ENCODE results near the gene PTCH1. TPM values are rescaled to one million over a fixed set of nuclear protein-coding genes. Genes with fewer than 3 reads are reported as not detected.

The PTCH1 gene
- total and polyA plus RNA-seq, 10 of the 15 experiments (the other 5 are each of a cell fraction or from before 2014, with no cell fraction given), result 0.16 to 6.1 (median 2.6) TPM

DNA sequence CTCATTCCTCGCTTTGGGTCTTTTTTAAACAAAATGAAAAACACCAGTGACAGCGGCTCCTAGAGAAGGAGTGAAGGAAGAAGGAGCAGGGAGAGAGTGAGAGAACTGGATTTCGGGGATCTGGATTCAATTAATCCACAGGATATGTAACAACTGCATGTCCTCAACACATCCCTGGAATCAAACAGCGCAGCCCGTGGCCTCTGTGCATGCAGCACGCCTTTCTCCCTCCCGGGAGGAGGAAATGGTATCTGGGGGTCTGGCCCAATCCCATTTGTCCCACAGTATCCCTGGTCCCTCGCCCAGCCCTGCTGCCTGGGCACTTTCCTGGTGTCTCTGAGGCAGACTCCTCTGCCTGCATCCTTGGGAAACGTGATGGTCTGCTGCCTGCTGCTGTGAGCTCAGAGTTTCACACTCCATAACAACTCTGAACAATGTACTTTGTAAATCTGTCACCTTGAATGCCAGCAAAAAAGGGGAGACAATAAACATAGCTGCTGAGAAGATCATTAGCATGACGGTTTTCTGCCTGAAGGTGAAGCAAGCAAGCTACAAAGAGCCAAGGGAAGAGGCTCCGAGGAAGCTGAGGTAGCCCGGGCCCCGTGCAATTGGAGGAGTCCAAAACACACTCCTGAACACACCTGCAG is 56.1 kb downstream of the PTCH1 start:
- 96% methylated on average over 13 of the region's 13 CpGs for WGBS (ENCODE audit: insufficient coverage, insufficient replicate concordance, low lambda C conversion rate, missing lambda C conversion rate)
- Histone ChIP-seq H4K20me1 (ENCODE audit: control insufficient read depth, insufficient read depth) (0 out of 2 replicates have a peak, but pooled peaks cover 2% of the 10 kb centered on the region), H3K36me3 (ENCODE audit: control insufficient read depth in 2 of 2, insufficient read depth in 2 of 2, low read length in 1 of 2) (peaks cover 2 to 10% of the 10 kb centered on the region in 2 experiments; a peak in 3 of 4 replicates), H3K4me1 (ENCODE audit: control insufficient read depth, insufficient read depth, low read length) (peaks cover 31% of the 10 kb centered on the region), H3K4me3 (no peak overlapping the region), H3K27ac (ENCODE audit: control insufficient read depth, insufficient read depth) (no peak overlapping the region), H3K79me2 (ENCODE audit: control insufficient read depth, insufficient read depth, low read length) (peaks cover 3% of the 10 kb centered on the region; the same call in 1 of the 2 replicates), H3K9me3 (replicated peaks; ENCODE audit: control insufficient read depth, insufficient read depth, low read length) (no peaks in the 10 kb centered on the region), H2AFZ (ENCODE audit: control insufficient read depth, low read depth, low read length) (no peak overlapping the region), H3K27me3 (replicated peaks in 1 of 2; ENCODE audit: control insufficient read depth in 2 of 2, insufficient read depth in 2 of 2, low read length in 1 of 2) (no peaks in the 10 kb centered on the region), H3K4me2 (ENCODE audit: control insufficient read depth, insufficient read depth) (no peak overlapping the region), H3K9ac (ENCODE audit: control insufficient read depth, insufficient read depth, low read length) (no peak overlapping the region)
- DNase-seq (ENCODE audit: low read depth, low spot score) (no peak), FAIRE-seq (no peak), ATAC-seq (no peak)
- RAD21 ChIA-PET (ENCODE audit: unreplicated experiment), result interaction anchor here (0.6 kb wide), 1 partner anchor 757 kb away, joined by 3 read pairs; no protein-coding TSS in a partner anchor
- SMC1A ChIA-PET (ENCODE audit: uncharacterized antibody, unreplicated experiment), result interaction anchor here (1.2 to 2.5 kb wide), 2 partner anchors 18 to 34 kb away, joined by 3 to 8 read pairs; no protein-coding TSS in a partner anchor
- BruUV-seq (replicated peaks), result no TSS peak
- POLR2A ChIA-PET, result no interaction called here
- intact Hi-C loops (cut with micrococcal nuclease; ENCODE audit: unreplicated experiment) (no loop called here), in situ Hi-C loops (cut with MboI) (no loop called here)
- CTCF ChIA-PET, result interaction anchor here (0.6 kb wide), 1 partner anchor 1022 kb away, joined by 3 read pairs; no protein-coding TSS in a partner anchor
- TF ChIP-seq POLR2A (IDR thresholded peaks at IDR 0.05; ENCODE audit: low read depth, low read length) (no peak), POLR2AphosphoS2 (IDR thresholded peaks at IDR 0.05; ENCODE audit: low read depth, low read length) (no peak), SMARCA5 (IDR thresholded peaks at IDR 0.05) (no peak), NFXL1 (IDR thresholded peaks at IDR 0.05; ENCODE audit: borderline replicate concordance) (no peak), E2F8 (IDR thresholded peaks at IDR 0.05; ENCODE audit: low read depth, partially characterized antibody) (no peak), TCF3 (IDR thresholded peaks at IDR 0.05; ENCODE audit: borderline replicate concordance, insufficient read depth, low read depth, low read length) (no peak), WRNIP1 (IDR thresholded peaks at IDR 0.05; ENCODE audit: borderline replicate concordance, low read depth, low read length) (no peak), JUND (IDR thresholded peaks at IDR 0.05; ENCODE audit: low read depth, low read length) (no peak), CEBPZ (IDR thresholded peaks at IDR 0.05; ENCODE audit: low read depth, low read length) (no peak), EP300 (IDR thresholded peaks at IDR 0.05; ENCODE audit: borderline replicate concordance in 1 of 2, control insufficient read depth in 1 of 2, low read depth in 2 of 2, low read length in 2 of 2) (no peak), FOXM1 (IDR thresholded peaks at IDR 0.05; ENCODE audit: low read depth, low read length) (no peak), EZH2 (IDR thresholded peaks at IDR 0.05; ENCODE audit: borderline replicate concordance, control insufficient read depth, low read depth, low read length) (no peak)
- TF ChIP-seq, protein P1, sequence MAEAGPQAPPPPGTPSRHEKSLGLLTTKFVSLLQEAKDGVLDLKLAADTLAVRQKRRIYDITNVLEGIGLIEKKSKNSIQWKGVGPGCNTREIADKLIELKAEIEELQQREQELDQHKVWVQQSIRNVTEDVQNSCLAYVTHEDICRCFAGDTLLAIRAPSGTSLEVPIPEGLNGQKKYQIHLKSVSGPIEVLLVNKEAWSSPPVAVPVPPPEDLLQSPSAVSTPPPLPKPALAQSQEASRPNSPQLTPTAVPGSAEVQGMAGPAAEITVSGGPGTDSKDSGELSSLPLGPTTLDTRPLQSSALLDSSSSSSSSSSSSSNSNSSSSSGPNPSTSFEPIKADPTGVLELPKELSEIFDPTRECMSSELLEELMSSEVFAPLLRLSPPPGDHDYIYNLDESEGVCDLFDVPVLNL (IDR thresholded peaks at IDR 0.05; ENCODE audit: low read depth, low read length), result no peak
- TF ChIP-seq, protein P2, sequence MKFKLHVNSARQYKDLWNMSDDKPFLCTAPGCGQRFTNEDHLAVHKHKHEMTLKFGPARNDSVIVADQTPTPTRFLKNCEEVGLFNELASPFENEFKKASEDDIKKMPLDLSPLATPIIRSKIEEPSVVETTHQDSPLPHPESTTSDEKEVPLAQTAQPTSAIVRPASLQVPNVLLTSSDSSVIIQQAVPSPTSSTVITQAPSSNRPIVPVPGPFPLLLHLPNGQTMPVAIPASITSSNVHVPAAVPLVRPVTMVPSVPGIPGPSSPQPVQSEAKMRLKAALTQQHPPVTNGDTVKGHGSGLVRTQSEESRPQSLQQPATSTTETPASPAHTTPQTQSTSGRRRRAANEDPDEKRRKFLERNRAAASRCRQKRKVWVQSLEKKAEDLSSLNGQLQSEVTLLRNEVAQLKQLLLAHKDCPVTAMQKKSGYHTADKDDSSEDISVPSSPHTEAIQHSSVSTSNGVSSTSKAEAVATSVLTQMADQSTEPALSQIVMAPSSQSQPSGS (IDR thresholded peaks at IDR 0.05; ENCODE audit: low read length), result no peak

All from GM12878 (cell line).